Glutamatergic neuron (in vitro differentiated cells): ENCODE results near the gene GXYLT2. TPM values are rescaled to one million over a fixed set of nuclear protein-coding genes. Genes with fewer than 3 reads are reported as not detected.

Experiments
- DNase-seq: peaks from one replicate; pipeline ENCODE4 v3.0.0; 2022
- H3K27ac Mint-ChIP-seq: one replicate; pipeline ENCODE4 v1.8.0; 2020; ENCODE audit warnings: mild to moderate bottlenecking, mixed read lengths, inconsistent platforms; ENCODE audit not compliant: unreplicated experiment
- H3K27me3 Mint-ChIP-seq: one replicate; pipeline ENCODE4 v1.8.0; 2020; ENCODE audit warnings: mild to moderate bottlenecking, moderate library complexity, mixed read lengths, inconsistent platforms; ENCODE audit not compliant: unreplicated experiment
- H3K36me3 Mint-ChIP-seq: one replicate; pipeline ENCODE4 v1.8.0; 2020; ENCODE audit warnings: mild to moderate bottlenecking, mixed read lengths, inconsistent platforms; ENCODE audit not compliant: unreplicated experiment
- H3K4me1 Mint-ChIP-seq: one replicate; pipeline ENCODE4 v1.8.0; 2020; ENCODE audit warnings: mild to moderate bottlenecking, low read depth, mixed read lengths, inconsistent platforms; ENCODE audit not compliant: unreplicated experiment
- H3K4me3 Mint-ChIP-seq: one replicate; pipeline ENCODE4 v1.8.0; 2020; ENCODE audit warnings: mild to moderate bottlenecking, mixed read lengths, inconsistent platforms; ENCODE audit not compliant: unreplicated experiment
- H3K9me3 Mint-ChIP-seq: one replicate; pipeline ENCODE4 v1.8.0; 2020; ENCODE audit warnings: mild to moderate bottlenecking, moderate library complexity, mixed read lengths, inconsistent platforms; ENCODE audit not compliant: unreplicated experiment
- total RNA-seq: library from RNA; stranded (reverse); fragmentation: NEBNext Ultra II Directional; extraction: Animal tissue kit (Norgen Biotek cat#: 25700); gene quantifications from one replicate; pipeline ENCODE4 v1.2.1, GENCODE V29; 2021; ENCODE audit not compliant: unreplicated experiment
- TF ChIP-seq, protein P1 (sequence below): fragments of 200-600 bp; sonication (generic); IDR thresholded peaks from one replicate; pipeline ENCODE4 v1.5.0; 2021; ENCODE audit not compliant: partially characterized antibody, unreplicated experiment

The GXYLT2 gene
- total RNA-seq, 1 donor from 2014 or later = 10.9 TPM

GRCh38 chr3:72962317-72962716 lies 74.5 kb downstream of the GXYLT2 start:
- Mint-ChIP-seq H3K4me1 (no peaks in the 10 kb centered on the region), H3K9me3 (peaks cover 3% of the 10 kb centered on the region), H3K36me3 (no peaks in the 10 kb centered on the region), H3K4me3 (no peak overlapping the region), H3K27ac (no peak overlapping the region), H3K27me3 (no peaks in the 10 kb centered on the region)
- DNase-seq = no peak
- TF ChIP-seq, protein P1, sequence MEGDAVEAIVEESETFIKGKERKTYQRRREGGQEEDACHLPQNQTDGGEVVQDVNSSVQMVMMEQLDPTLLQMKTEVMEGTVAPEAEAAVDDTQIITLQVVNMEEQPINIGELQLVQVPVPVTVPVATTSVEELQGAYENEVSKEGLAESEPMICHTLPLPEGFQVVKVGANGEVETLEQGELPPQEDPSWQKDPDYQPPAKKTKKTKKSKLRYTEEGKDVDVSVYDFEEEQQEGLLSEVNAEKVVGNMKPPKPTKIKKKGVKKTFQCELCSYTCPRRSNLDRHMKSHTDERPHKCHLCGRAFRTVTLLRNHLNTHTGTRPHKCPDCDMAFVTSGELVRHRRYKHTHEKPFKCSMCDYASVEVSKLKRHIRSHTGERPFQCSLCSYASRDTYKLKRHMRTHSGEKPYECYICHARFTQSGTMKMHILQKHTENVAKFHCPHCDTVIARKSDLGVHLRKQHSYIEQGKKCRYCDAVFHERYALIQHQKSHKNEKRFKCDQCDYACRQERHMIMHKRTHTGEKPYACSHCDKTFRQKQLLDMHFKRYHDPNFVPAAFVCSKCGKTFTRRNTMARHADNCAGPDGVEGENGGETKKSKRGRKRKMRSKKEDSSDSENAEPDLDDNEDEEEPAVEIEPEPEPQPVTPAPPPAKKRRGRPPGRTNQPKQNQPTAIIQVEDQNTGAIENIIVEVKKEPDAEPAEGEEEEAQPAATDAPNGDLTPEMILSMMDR = no peak

- Mint-ChIP-seq H3K4me3 (no peak overlapping the region), H3K36me3 (no peaks in the 10 kb centered on the region), H3K27me3 (no peaks in the 10 kb centered on the region)
These were observed 76.8 kb downstream of the GXYLT2 start for GRCh38 chr3:72964633-72965032.

GRCh38 chr3:72968266-72968664 lies 80.4 kb downstream of the GXYLT2 start:
- TF ChIP-seq, protein P1 = no peak
- DNase-seq = no peak
- Mint-ChIP-seq H3K4me1 (no peaks in the 10 kb centered on the region), H3K9me3 (peaks cover 3% of the 10 kb centered on the region), H3K27ac (no peak overlapping the region), H3K4me3 (no peak overlapping the region), H3K36me3 (no peaks in the 10 kb centered on the region), H3K27me3 (no peaks in the 10 kb centered on the region)

More at GRCh38 chr3:72964633-72965032, 76.8 kb downstream of the GXYLT2 start:
- TF ChIP-seq, protein P1 = no peak
- H3K27ac Mint-ChIP-seq = no peak overlapping the region
- peaks cover 3% of the 10 kb centered on the region for H3K9me3 Mint-ChIP-seq
- no peaks in the 10 kb centered on the region for H3K4me1 Mint-ChIP-seq
- no peak for DNase-seq

- H3K9me3 Mint-ChIP-seq = peaks cover 3% of the 10 kb centered on the region
These were observed 81.9 kb downstream of the GXYLT2 start for GRCh38 chr3:72969766-72970165.

DNA sequence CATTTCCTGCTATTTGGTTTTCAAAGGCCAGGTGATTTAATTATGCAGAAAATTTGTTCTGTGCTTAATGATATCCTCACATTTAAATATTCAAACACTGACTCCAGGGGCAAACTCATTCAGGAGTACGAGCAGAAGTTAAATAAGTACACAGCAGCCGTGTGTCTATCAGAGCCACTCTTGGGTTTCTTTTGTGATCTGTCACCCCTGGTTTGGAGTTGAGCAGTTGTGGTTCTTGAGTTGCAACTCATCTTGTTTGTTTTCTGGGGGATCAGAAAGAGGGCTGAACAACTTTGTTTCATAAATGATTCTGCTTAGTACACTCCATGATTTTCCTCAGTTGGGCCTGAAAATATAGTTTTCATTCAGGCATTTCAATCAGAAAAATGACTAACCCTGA lies 83.1 kb downstream of the GXYLT2 start:
- Mint-ChIP-seq H3K4me3 (no peak overlapping the region), H3K27ac (no peak overlapping the region), H3K4me1 (no peaks in the 10 kb centered on the region), H3K27me3 (no peaks in the 10 kb centered on the region), H3K9me3 (no peaks in the 10 kb centered on the region), H3K36me3 (no peaks in the 10 kb centered on the region)
- TF ChIP-seq, protein P1 = no peak
- DNase-seq = no peak

More at GRCh38 chr3:72969766-72970165, 81.9 kb downstream of the GXYLT2 start:
- H3K27me3 Mint-ChIP-seq = no peaks in the 10 kb centered on the region
- no peak for DNase-seq
- H3K4me1 Mint-ChIP-seq = no peaks in the 10 kb centered on the region
- H3K27ac Mint-ChIP-seq = no peak overlapping the region
- no peaks in the 10 kb centered on the region for H3K36me3 Mint-ChIP-seq
- H3K4me3 Mint-ChIP-seq = no peak overlapping the region
- TF ChIP-seq, protein P1 = no peak
